DND-41 (cell line): ENCODE measurements around the gene SDHB.

ENCODE experiments used
- ATAC-seq: fragments of 200-7000 bp; cut with Tn5 transposase; 3 replicates; pipeline ENCODE4 v1.9.1; 2021; ENCODE audit warnings: low read depth; ENCODE audit not compliant: insufficient read depth
- DNase-seq: peaks from one replicate; pipeline ENCODE4 v3.0.0-alpha.2; 2020
- H2AFZ ChIP-seq: 2 replicates; pipeline ENCODE4 v1.6.0; 2012; ENCODE audit warnings: low read depth, low read length
- H3K27ac ChIP-seq: 2 replicates; pipeline ENCODE4 v1.5.1; 2012; ENCODE audit warnings: low read length, inconsistent platforms
- H3K27me3 ChIP-seq: fragments of 200-600 bp; sonication (generic); 2 replicates; pipeline ENCODE4 v1.6.0; 2012; ENCODE audit warnings: low read length, mild to moderate bottlenecking, inconsistent platforms; ENCODE audit not compliant: insufficient read depth, poor library complexity
- H3K36me3 ChIP-seq: 2 replicates; pipeline ENCODE4 v1.5.1; 2012; ENCODE audit warnings: low read length, inconsistent platforms; ENCODE audit not compliant: insufficient read depth
- H3K4me1 ChIP-seq: 2 replicates; pipeline ENCODE4 v1.5.1; 2012; ENCODE audit warnings: mild to moderate bottlenecking, low read length; ENCODE audit not compliant: insufficient read depth
- H3K4me2 ChIP-seq: 2 replicates; pipeline ENCODE4 v1.6.0; 2012; ENCODE audit warnings: mild to moderate bottlenecking, moderate library complexity, low read length, inconsistent platforms; ENCODE audit not compliant: insufficient read depth
- H3K4me3 ChIP-seq, 2 experiments: fragments of 200-600 bp in 1 of 2; shearing (Covaris generic) in 1 of 2; 2 replicates each; pipeline ENCODE4 v1.5.1; 2012 to 2016; ENCODE audit warnings: inconsistent platforms in 2 of 2, low read length in 2 of 2, mild to moderate bottlenecking in 2 of 2, low read depth in 1 of 2, moderate library complexity in 1 of 2
- H3K79me2 ChIP-seq: 2 replicates; pipeline ENCODE4 v1.6.0; 2012; ENCODE audit warnings: low read length, inconsistent platforms; ENCODE audit not compliant: insufficient read depth
- H3K9ac ChIP-seq: 2 replicates; pipeline ENCODE4 v1.6.0; 2012; ENCODE audit warnings: low read depth, mild to moderate bottlenecking, inconsistent platforms, low read length, moderate library complexity
- H3K9me3 ChIP-seq: 2 replicates; pipeline ENCODE4 v1.5.1; 2012; ENCODE audit warnings: low read length, moderate library complexity, mild to moderate bottlenecking, inconsistent platforms; ENCODE audit not compliant: insufficient read depth, severe bottlenecking
- H4K20me1 ChIP-seq: 2 replicates; pipeline ENCODE4 v1.6.0; 2012; ENCODE audit warnings: low read length; ENCODE audit not compliant: insufficient read depth
- CTCF ChIP-seq: IDR thresholded peaks from 2 replicates; pipeline ENCODE4 v1.5.1; 2012; ENCODE audit warnings: borderline replicate concordance, low read length, moderate library complexity, mild to moderate bottlenecking; ENCODE audit not compliant: poor library complexity, severe bottlenecking; ENCODE audit errors: extremely low read depth
- EZH2 ChIP-seq: IDR thresholded peaks from 3 replicates; pipeline ENCODE4 v1.6.1; 2012; ENCODE audit warnings: borderline replicate concordance, low read depth, mild to moderate bottlenecking, moderate library complexity, low read length, inconsistent platforms; ENCODE audit not compliant: severe bottlenecking

Gene SDHB

GRCh38 chr1:16988210-16988609 is 65.6 kb downstream of the SDHB start:
- DNase-seq = no peak
- H3K27ac ChIP-seq = no peak overlapping the region
- H3K4me1 ChIP-seq = no peaks in the 10 kb centered on the region
- no peak overlapping the region for H2AFZ ChIP-seq
- H4K20me1 ChIP-seq = no peaks in the 10 kb centered on the region; the same call in 1 of the 2 replicates
- H3K9me3 ChIP-seq = no peaks in the 10 kb centered on the region
- H3K79me2 ChIP-seq = no peaks in the 10 kb centered on the region
- H3K27me3 ChIP-seq = no peaks in the 10 kb centered on the region
- no peak overlapping the region for H3K4me2 ChIP-seq
- H3K9ac ChIP-seq = no peak overlapping the region
- TF ChIP-seq EZH2 (no peak), CTCF (no peak)
- no peak overlapping the region for H3K4me3 ChIP-seq
- peaks cover 28% of the 10 kb centered on the region for H3K36me3 ChIP-seq
- no peak for ATAC-seq

- H3K4me3 ChIP-seq = no peak overlapping the region
- TF ChIP-seq EZH2 = no peak
- TF ChIP-seq CTCF = peak; percentile 66
- H4K20me1 ChIP-seq = no peaks in the 10 kb centered on the region; the same call in 1 of the 2 replicates
- no peaks in the 10 kb centered on the region for H3K4me1 ChIP-seq
- H3K27ac ChIP-seq = no peak overlapping the region
- H3K4me2 ChIP-seq = no peak overlapping the region
- peaks cover 27% of the 10 kb centered on the region for H3K36me3 ChIP-seq
- ATAC-seq (peak; percentile 59; the same call in 2 of the 3 replicates), DNase-seq (no peak)
- no peaks in the 10 kb centered on the region for H3K27me3 ChIP-seq
- no peaks in the 10 kb centered on the region for H3K79me2 ChIP-seq
- H3K9ac ChIP-seq = no peak overlapping the region
- H3K9me3 ChIP-seq = no peaks in the 10 kb centered on the region
- no peak overlapping the region for H2AFZ ChIP-seq
Measured at GRCh38 chr1:16986962-16987361, 66.9 kb downstream of the SDHB start.

- Histone ChIP-seq H3K27ac (no peak overlapping the region), H3K27me3 (no peaks in the 10 kb centered on the region), H3K4me2 (no peak overlapping the region), H3K79me2 (no peaks in the 10 kb centered on the region), H3K36me3 (peaks cover 23% of the 10 kb centered on the region), H3K9ac (no peak overlapping the region), H3K9me3 (no peaks in the 10 kb centered on the region), H3K4me3 (no peak overlapping the region), H3K4me1 (no peaks in the 10 kb centered on the region), H4K20me1 (no peaks in the 10 kb centered on the region; the same call in 1 of the 2 replicates), H2AFZ (no peak overlapping the region)
- TF ChIP-seq CTCF (no peak), EZH2 (no peak)
- ATAC-seq (no peak), DNase-seq (no peak)
Measured at GRCh38 chr1:16986560-16986959, 67.3 kb downstream of the SDHB start.

- Histone ChIP-seq H4K20me1 (no peaks in the 10 kb centered on the region; the same call in 1 of the 2 replicates), H3K27me3 (no peaks in the 10 kb centered on the region), H3K79me2 (no peaks in the 10 kb centered on the region), H3K4me3 (no peak overlapping the region), H3K27ac (no peak overlapping the region), H3K9me3 (no peaks in the 10 kb centered on the region), H3K9ac (no peak overlapping the region), H3K36me3 (peaks cover 19% of the 10 kb centered on the region), H3K4me1 (no peaks in the 10 kb centered on the region), H2AFZ (no peak overlapping the region), H3K4me2 (no peak overlapping the region)
- ATAC-seq (no peak), DNase-seq (no peak)
- TF ChIP-seq CTCF = no peak
- no peak for TF ChIP-seq EZH2
Measured at GRCh38 chr1:16986113-16986512, 67.7 kb downstream of the SDHB start.
